Smooth muscle cell (in vitro differentiated cells): ENCODE measurements around the gene HCN4. TPM values are rescaled to one million over a fixed set of nuclear protein-coding genes. Genes with fewer than 3 reads are reported as not detected.

Source experiments
- DNase-seq: peaks from one replicate; lab custom pipeline; 2025; ENCODE audit not compliant: unreplicated experiment; lab: John Stamatoyannopoulos, UW
- H2AFZ ChIP-seq: fragments of 200-600 bp; sonication (generic); 2 replicates; pipeline ENCODE4 v1.6.0; 2016; ENCODE audit warnings: antibody characterized with exemption, low read depth, mild to moderate bottlenecking
- H3F3A ChIP-seq: fragments of 200-600 bp; sonication (generic); 2 replicates; pipeline ENCODE4 v1.6.0; 2017; ENCODE audit warnings: antibody characterized with exemption, low read depth
- H3K27ac ChIP-seq: fragments of 200-600 bp; sonication (generic); 2 replicates; pipeline ENCODE4 v1.5.1; 2016; ENCODE audit warnings: low read depth, mild to moderate bottlenecking
- H3K27me3 ChIP-seq: fragments of 200-600 bp; sonication (generic); 2 replicates; pipeline ENCODE4 v1.6.1; 2016; ENCODE audit warnings: low read depth, mild to moderate bottlenecking
- H3K36me3 ChIP-seq: fragments of 200-600 bp; sonication (generic); 2 replicates; pipeline ENCODE4 v1.5.1; 2016; ENCODE audit warnings: low read depth
- H3K4me1 ChIP-seq: fragments of 200-600 bp; sonication (generic); 2 replicates; pipeline ENCODE4 v1.5.1; 2016; ENCODE audit warnings: low read depth
- H3K4me2 ChIP-seq: fragments of 200-600 bp; sonication (generic); 2 replicates; pipeline ENCODE4 v1.6.0; 2016; ENCODE audit warnings: mild to moderate bottlenecking
- H3K4me3 ChIP-seq: fragments of 200-600 bp; sonication (generic); 2 replicates; pipeline ENCODE4 v1.5.1; 2016; ENCODE audit warnings: mild to moderate bottlenecking
- H3K79me2 ChIP-seq: fragments of 200-600 bp; sonication (generic); 2 replicates; pipeline ENCODE4 v1.6.0; 2016; ENCODE audit warnings: low read depth, mild to moderate bottlenecking
- H3K9ac ChIP-seq: fragments of 200-600 bp; sonication (generic); 2 replicates; pipeline ENCODE4 v1.6.0; 2016; ENCODE audit warnings: low read depth
- H3K9me3 ChIP-seq: fragments of 200-600 bp; sonication (generic); replicated peaks from 2 replicates; pipeline ENCODE4 v1.5.1; 2016; ENCODE audit warnings: low read depth
- H4K20me1 ChIP-seq: fragments of 200-600 bp; sonication (generic); 2 replicates; pipeline ENCODE4 v1.6.0; 2016; ENCODE audit warnings: low read depth
- CTCF ChIP-seq: fragments of 200-600 bp; sonication (generic); IDR thresholded peaks from 2 replicates; pipeline ENCODE4 v1.5.1; 2017; ENCODE audit warnings: borderline replicate concordance, mild to moderate bottlenecking, antibody characterized with exemption; ENCODE audit not compliant: insufficient read depth, poor library complexity, severe bottlenecking
- whole genome bisulfite sequencing: methylation state at CpG from one replicate; pipeline ENCODE4 v1.1.7; 2016; ENCODE audit warnings: low lambda C conversion rate; 5-methylcytosine and 5-hydroxymethylcytosine counted together
- polyA plus RNA-seq: library from polyadenylated mRNA; unstranded; fragments of >200 nt; fragmentation: Nextera tagmentation; extraction: Ambion mirVana; gene quantifications from 2 replicates; pipeline ENCODE4 v1.2.1, GENCODE V29; 2016
- total RNA-seq: library from RNA; depleted of rRNA; stranded (reverse); fragments of >200 nt; gene quantifications from 2 replicates; pipeline ENCODE4 v1.2.3, GENCODE V29; 2014

The HCN4 gene
- total and polyA plus RNA-seq, 2 experiments from 2014 or later = 0.07 TPM; not detected in 1

- 91% methylated on average over 6 of the region's 6 CpGs for WGBS
- H3K9ac ChIP-seq = no peak overlapping the region
These were observed 30.7 kb downstream of the HCN4 start for GRCh38 chr15:73338058-73338457.

GRCh38 chr15:73337187-73337586 lies 31.6 kb downstream of the HCN4 start:
- H4K20me1 ChIP-seq = no peaks in the 10 kb centered on the region
- H3K79me2 ChIP-seq = no peaks in the 10 kb centered on the region
- no peak overlapping the region for H3K9ac ChIP-seq
- no peak overlapping the region for H3K27ac ChIP-seq
- no peak for DNase-seq
- no peaks in the 10 kb centered on the region for H3K9me3 ChIP-seq
- H2AFZ ChIP-seq = no peak overlapping the region
- no peak for TF ChIP-seq CTCF
- no peaks in the 10 kb centered on the region for H3K4me1 ChIP-seq
- H3K4me2 ChIP-seq = no peak overlapping the region
- no peak overlapping the region for H3K4me3 ChIP-seq
- no peaks in the 10 kb centered on the region for H3F3A ChIP-seq
- WGBS = 91% methylated on average over 8 of the region's 8 CpGs
- no peaks in the 10 kb centered on the region for H3K36me3 ChIP-seq
- no peaks in the 10 kb centered on the region for H3K27me3 ChIP-seq

More at GRCh38 chr15:73338058-73338457, 30.7 kb downstream of the HCN4 start:
- H3F3A ChIP-seq = no peaks in the 10 kb centered on the region
- no peaks in the 10 kb centered on the region for H3K4me1 ChIP-seq
- H3K9me3 ChIP-seq = no peaks in the 10 kb centered on the region
- H3K79me2 ChIP-seq = no peaks in the 10 kb centered on the region
- H3K36me3 ChIP-seq = no peaks in the 10 kb centered on the region
- TF ChIP-seq CTCF = no peak
- H2AFZ ChIP-seq = no peak overlapping the region
- H3K27ac ChIP-seq = no peak overlapping the region
- H3K27me3 ChIP-seq = no peaks in the 10 kb centered on the region
- no peaks in the 10 kb centered on the region for H4K20me1 ChIP-seq
- H3K4me3 ChIP-seq = no peak overlapping the region
- DNase-seq = no peak
- no peak overlapping the region for H3K4me2 ChIP-seq

- Histone ChIP-seq H2AFZ (no peak overlapping the region), H3K36me3 (no peaks in the 10 kb centered on the region), H3K4me1 (no peaks in the 10 kb centered on the region), H3K9ac (no peak overlapping the region), H4K20me1 (no peaks in the 10 kb centered on the region), H3K27ac (no peak overlapping the region), H3K27me3 (no peaks in the 10 kb centered on the region), H3F3A (no peaks in the 10 kb centered on the region), H3K9me3 (no peaks in the 10 kb centered on the region), H3K4me3 (no peak overlapping the region), H3K4me2 (no peak overlapping the region), H3K79me2 (no peaks in the 10 kb centered on the region)
- DNase-seq = no peak
- no peak for TF ChIP-seq CTCF
- 92% methylated on average over 7 of the region's 7 CpGs for WGBS
These were observed 32.0 kb downstream of the HCN4 start for GRCh38 chr15:73336756-73337155.

- Histone ChIP-seq H3K4me3 (no peak overlapping the region), H4K20me1 (no peaks in the 10 kb centered on the region), H3F3A (no peaks in the 10 kb centered on the region), H3K27ac (no peak overlapping the region), H3K27me3 (no peaks in the 10 kb centered on the region), H3K4me2 (no peak overlapping the region), H3K9me3 (no peaks in the 10 kb centered on the region), H3K36me3 (no peaks in the 10 kb centered on the region), H3K9ac (no peak overlapping the region), H3K79me2 (no peaks in the 10 kb centered on the region), H3K4me1 (no peaks in the 10 kb centered on the region), H2AFZ (no peak overlapping the region)
- no peak for DNase-seq
- WGBS = 91% methylated on average over 5 of the region's 5 CpGs
- no peak for TF ChIP-seq CTCF
These were observed 33.3 kb downstream of the HCN4 start for GRCh38 chr15:73335471-73335870.
